Measurements from ENCODE around the gene TBC1D10B.

The TBC1D10B gene, protein sequence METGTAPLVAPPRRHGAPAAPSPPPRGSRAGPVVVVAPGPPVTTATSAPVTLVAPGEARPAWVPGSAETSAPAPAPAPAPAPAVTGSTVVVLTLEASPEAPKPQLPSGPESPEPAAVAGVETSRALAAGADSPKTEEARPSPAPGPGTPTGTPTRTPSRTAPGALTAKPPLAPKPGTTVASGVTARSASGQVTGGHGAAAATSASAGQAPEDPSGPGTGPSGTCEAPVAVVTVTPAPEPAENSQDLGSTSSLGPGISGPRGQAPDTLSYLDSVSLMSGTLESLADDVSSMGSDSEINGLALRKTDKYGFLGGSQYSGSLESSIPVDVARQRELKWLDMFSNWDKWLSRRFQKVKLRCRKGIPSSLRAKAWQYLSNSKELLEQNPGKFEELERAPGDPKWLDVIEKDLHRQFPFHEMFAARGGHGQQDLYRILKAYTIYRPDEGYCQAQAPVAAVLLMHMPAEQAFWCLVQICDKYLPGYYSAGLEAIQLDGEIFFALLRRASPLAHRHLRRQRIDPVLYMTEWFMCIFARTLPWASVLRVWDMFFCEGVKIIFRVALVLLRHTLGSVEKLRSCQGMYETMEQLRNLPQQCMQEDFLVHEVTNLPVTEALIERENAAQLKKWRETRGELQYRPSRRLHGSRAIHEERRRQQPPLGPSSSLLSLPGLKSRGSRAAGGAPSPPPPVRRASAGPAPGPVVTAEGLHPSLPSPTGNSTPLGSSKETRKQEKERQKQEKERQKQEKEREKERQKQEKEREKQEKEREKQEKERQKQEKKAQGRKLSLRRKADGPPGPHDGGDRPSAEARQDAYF

DNA sequence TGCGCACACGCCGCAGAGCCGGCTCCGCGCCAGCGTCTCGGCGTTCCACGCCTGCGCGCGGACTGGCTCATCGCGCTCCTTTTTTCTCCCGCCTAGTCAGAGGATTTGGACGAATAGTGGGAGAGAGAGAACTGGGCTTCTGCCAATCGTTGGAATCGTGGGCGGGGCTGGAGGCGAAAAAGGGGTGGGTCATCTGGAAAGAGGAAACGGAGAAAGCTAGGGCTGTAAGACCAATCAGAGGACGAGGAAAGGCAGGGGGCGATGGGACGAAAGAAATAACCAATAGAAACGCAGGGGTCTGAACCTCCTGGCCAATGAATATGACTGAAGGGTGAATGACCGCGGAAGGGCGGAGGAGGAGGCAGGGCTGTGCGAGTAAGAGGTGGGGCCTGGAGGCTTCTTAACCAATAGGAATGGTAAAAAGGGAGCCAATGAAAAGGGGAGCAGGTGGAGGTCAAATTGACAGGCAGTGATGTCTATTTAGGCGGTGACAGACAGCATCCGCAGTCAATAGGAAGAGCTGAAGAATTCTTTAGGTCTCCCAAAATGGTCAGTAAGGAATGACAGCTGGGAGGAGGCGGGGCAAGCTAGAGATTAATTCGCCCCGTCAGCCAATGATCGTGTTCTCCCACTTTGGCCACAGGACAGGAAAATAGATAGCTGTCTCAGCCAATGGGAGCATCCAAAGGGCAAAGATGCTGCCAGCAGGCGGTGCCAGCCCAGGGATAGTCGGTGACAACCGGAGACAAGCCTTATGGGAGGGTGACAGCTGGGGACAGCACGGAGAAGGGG is at the start of gene TBC1D10B:
TSS of gene TBC1D10B (minus strand) at position 39 of the 792 bp plus-strand sequence. CDS start 311 bp downstream, outside the sequence.
- peak; percentile 98 for DNase-seq (ENCODE audit: low spot score)

DNA sequence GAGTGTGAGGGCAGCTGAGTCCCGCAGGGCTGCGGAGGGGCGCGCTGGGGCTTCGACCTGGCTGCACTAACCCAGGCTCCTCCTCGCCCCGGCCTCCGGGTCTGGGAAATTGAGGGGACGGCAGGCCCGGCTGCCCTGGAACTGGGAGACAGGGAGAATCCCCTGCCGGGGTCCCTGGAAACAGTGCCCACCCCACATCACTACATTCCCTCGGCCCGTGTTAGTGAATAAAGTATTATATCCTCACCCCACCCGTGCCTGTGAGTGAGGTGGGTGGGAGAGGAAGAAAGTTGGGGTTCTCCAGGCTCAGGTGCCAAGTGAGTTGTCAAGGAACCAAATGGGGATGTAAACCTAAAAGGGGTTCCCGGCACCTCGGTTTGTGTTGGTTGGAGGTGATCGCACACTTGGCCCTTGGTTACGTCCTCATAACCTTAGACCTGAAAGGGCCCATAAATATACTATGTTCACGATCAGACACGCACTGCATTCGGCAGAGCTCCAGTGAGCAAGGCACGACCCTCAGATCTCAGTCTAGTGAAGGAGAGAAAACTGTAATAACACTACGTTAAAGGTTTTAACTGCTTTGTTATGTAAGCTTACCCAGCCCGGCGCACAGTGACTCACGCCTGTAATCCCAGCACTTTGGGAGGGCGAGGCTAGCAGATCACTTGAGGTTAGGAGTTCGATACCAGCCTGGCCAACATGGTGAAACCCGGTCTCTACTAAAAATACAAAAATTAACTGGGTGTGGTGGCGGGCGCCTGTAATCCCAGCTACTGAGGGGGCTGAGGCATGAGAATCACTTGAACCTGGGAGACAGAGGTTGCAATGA is 48.3 kb upstream of the TBC1D10B start:
- DNase-seq (ENCODE audit: low spot score), result no peak

DNA sequence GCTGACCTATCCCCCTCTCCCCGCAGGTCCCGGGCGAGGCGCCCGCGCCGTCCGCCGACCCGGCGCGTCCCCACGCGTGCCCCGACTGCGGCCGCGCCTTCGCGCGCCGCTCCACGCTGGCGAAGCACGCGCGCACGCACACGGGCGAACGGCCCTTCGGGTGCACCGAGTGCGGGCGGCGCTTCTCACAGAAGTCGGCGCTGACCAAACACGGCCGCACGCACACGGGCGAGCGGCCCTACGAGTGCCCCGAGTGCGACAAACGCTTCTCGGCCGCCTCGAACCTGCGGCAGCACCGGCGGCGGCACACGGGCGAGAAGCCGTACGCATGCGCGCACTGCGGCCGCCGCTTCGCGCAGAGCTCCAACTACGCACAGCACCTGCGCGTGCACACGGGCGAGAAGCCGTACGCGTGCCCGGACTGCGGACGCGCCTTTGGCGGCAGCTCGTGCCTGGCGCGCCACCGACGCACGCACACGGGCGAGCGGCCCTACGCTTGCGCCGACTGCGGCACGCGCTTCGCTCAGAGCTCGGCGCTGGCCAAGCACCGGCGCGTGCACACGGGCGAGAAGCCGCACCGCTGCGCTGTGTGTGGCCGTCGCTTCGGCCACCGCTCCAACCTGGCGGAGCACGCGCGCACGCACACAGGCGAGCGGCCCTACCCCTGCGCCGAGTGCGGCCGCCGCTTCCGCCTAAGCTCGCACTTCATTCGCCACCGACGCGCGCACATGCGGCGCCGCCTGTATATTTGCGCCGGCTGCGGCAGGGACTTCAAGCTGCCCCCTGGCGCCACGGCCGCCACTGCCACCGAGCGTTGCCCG is 47.4 kb upstream of the TBC1D10B start:
- DNase-seq (ENCODE audit: low spot score), result peak; percentile 90

DNA sequence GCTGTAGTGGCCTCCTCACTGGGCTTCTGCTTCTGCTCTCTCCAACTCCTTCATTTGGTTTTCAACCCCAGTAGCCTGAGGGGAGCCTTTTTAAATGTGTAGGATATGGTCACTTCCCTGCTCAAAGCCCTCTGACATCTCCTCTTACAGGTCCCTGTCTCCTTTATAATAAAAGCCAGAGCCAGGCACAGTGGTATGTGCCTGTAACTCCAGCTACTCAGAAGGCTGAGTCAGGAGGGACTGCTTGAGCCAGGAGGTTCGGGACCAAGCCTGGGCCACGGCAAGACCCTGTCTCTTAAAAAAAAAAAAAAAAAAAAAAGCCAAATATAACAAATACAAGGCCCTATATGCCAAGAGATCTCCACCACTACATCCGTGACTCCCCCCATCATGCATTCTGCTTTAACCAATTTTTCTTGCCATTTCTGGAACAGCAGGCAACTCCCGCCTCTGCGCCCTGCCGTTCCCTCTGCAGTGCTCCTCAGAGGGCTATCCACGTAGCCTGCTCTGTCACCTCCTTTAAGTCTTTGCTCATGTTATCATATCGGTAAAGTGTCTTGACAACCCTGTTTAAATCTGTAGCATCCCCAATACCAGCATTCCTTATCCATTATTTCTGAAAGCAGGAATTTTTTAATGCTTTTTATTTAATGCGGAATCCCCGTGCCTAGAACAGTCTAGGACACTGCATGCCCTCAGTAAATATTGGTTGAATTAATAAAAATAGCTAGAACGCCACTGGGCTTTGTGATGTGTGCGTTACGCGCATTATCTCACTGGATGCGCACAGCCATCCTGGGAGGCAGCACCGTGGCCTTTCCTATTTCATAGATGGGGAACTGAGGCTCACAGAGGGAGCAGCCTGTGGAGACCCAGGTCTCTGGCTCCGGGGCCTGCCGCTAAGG is 46.6 kb upstream of the TBC1D10B start:
- no peak for DNase-seq (ENCODE audit: low spot score)

DNA sequence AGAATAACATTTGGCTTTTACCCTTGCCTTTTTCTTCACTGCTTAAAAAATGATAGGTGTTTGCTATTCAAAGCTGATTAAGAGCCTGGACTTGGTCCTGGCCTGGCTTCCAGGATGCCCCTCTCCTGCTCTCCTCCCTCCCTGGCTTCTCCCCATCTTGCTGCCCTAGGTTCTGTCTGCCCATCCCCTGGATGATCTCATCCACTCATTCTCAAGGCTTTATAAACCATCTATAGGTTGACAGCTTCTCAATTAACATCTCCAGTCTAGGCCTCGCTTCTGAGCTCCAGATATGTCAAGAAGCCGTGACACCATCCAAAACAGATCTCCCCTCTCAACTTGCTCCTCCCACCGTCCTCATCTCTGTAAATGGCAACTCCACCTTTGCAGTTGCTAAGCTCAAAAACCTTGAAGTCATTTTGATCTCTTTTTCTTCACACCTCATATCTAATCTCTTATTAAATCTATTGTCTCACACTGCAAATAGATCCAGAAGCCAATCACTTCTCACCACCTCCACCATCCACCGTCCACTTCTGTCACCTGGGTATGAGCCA is 45.8 kb upstream of the TBC1D10B start:
- no peak for DNase-seq (ENCODE audit: low spot score)

DNA sequence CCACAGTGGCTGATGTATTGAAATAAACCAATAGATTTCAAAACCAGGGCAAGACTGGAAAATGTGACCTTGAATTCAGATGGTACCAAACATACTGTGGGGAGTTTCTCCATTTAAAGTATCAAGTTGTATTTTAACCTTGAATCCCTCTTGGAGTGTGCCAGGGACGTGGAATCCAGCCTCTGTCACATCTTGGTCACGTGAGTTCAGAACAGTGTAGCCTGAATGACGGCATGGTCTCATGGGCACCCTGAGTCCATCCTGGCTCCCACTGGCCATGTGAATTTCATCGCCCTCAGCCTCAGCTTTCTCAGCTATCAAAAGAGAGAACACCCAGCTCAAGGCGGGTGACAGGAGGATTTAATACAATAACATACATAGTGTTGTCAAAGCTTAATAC is 43.9 kb upstream of the TBC1D10B start:
- no peak for DNase-seq (ENCODE audit: low spot score)

DNA sequence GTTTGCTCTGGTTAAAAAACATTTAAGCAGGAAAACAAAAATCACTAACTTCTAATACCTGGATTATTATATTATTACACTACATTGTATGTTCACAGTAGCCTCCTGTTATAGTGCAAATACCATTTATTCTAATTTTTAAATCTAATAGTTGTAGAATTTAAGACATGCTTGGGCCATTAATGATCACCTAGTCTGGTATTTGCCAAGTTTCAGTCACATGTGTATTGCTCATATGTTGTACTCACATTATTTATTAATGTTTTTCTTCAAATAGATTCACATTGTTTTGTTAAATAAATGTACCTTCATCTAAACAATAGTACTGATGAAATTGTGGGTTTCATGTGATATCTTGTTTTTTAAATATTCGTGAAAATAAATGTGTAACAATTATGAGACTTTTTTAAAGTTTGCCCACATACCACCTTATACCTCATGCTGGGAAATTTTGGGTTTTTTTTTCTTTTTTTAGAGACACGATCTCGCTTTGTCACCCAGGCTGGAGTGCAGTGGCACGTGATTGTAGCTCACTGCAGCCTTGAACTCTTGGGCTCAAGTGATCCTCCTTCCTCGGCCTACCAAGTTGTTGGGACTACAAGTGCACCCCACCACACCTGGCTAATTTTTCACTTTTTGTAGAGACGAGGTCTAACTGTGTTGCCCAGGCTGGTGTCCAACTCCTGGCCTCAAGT is 43.0 kb upstream of the TBC1D10B start:
- DNase-seq (ENCODE audit: low spot score), result no peak

DNA sequence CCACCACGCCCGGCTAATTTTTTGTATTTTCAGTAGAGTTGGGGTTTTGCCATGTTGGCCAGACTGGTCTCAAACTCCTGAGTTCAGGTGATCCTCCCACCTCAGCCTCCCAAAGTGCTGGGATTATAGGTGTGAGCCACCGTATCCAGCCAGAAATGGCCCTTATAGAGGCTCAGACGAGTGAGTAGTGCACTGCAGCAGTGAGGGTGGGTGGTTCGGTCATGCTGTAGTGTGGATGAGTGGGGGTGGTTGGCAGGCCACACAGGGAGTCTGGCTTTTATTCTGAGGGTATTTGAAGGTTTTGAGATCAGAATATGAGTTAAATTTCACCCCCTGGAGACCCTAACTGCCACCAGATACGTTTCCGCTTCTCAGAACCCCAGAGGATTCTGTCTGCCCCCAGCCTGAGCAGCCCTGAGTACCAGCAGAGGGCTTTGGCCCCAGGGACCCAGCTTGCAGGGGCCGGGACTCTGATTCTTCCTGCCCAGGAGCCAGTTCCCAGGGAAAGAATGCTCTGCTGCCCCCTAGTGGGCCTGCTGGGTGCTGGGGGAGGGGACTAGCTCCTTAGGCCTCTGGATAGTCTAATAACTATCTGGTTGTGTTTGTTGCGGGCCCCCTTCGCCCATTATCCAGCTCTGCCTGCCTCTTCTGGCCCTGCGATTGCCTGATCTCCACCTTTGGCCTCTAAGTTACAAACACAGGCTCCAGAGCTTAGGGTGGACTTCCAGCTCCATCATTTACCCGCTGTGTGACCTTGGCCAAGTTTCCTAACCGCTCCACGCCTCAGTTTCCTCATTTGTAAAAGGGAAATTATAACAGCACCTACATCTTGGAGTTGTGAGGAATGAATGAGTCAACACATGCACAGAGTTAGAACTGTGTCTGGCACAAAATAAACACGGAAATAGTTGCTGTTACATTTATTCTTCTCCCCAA is 39.1 kb upstream of the TBC1D10B start:
- peak; percentile 88 for DNase-seq (ENCODE audit: low spot score)

DNA sequence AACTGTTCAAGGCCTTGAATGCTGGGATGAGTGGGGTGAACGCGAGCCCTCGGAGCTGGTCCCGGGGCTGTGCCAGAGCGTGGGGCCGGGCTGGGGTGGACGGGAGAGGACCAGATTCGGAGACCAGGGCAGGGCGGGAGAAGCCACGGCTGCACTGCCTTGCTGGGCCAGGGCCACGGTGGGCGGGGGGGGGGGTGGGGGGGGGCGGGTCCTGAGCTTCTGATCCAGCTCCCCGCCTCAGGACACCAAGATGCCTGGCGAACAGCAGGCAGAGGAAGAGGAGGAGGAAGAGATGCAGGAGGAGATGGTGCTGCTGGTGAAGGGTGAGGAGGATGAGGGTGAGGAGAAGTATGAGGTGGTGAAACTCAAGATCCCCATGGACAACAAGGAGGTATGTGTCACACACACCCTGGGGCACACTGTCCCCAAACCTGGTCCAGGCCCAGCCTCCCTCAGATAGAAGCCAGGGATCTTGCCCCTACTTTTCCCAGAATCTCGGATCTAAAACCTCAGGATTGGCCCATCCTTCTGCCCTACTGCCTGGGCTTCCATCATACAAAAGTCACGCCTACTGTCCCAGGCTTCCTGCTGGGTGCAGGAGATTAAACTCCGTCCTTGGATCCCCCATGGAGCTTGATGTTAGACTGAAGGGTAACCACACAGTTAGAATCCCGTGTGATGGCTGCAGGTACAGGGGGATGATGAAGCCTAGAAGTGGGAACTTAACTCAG is 37.7 kb upstream of the TBC1D10B start:
- peak; percentile 28 for DNase-seq (ENCODE audit: low spot score)

DNA sequence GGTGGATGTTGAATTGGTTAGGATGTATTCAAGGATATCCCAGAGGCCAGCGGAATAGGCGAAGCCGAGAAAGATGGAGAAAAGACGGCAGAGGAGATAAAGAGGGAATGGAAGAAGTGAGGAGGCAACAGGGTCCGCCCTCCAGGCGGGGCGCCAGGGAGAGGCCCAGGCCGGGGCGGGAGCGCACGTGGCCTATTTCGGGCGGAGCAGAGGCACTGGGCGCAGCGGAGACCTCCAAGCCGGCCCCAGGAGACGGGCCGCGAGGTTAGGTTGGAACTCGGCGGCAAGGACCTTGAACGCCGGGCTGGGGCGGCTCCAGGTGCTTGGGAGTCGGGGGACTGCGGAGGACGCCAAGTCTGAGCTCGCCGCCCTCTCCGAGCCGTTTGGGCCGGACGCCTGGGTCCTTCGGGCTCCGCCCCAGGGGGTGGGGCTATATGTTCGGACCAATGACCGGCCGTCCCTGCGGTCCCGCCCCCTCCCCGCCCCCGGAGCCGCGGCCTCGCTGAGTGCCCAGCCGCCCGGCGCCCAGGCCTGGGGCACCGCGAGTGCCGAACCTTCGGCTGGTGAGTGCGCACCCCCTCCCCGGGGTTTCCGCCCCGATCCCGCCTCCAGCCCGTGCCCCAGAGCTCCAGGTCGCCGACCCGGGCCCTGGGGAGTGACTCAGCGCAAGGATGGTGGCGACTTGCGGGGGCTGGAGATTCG is 37.0 kb upstream of the TBC1D10B start, which contains the start of gene ZNF771:
TSS of gene ZNF771 (plus strand) at position 505 of the 702 bp plus-strand sequence. CDS start 448 bp downstream, outside the sequence.
- DNase-seq (ENCODE audit: low spot score), result peak; percentile 90

DNA sequence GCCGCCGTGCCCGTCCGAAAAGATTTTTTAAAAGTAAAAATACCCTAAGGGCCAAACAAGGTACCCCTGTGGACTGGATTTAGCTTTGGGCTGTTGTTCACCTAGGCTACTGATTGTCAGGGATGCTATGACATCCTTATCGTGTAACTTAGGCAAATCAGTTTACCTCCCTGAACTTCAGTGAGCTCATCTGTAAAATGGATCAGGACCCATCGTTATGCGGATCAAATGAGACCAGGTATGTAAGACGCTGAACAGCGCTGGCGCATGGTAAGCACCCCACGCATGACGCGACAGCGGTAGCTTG is 36.5 kb upstream of the TBC1D10B start:
- DNase-seq (ENCODE audit: low spot score), result no peak

DNA sequence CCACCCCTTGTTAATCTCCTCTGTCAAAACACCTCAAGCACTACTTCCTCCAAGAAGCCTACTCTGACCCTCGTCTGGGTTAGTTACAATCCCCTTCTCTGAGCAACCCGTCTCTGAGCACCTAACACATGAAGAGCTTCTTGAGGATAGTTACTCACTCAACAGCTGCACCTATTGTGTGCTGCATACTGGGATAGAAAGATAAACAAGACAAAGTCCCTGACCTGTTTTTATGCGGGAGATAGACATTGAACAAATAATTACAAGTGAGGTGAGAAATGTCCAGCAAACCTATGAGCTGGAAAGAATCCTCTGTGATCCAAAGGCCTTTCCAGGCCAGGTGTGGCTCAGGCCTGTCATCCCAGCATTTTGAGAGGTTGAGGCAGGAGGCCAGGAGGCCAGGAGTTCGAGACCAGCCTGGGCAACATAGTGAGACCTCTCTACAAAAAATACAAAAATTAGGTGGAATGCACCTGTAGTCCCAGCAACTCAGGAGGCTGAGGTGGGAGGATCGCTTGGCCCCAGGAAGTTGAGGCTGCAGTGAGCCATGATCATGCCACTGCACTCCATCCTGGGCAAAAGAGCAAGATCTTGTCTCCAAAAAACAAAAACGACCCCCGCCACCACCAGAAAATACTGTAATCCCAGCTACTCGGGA is 31.6 kb upstream of the TBC1D10B start:
- DNase-seq (ENCODE audit: low spot score), result no peak

DNA sequence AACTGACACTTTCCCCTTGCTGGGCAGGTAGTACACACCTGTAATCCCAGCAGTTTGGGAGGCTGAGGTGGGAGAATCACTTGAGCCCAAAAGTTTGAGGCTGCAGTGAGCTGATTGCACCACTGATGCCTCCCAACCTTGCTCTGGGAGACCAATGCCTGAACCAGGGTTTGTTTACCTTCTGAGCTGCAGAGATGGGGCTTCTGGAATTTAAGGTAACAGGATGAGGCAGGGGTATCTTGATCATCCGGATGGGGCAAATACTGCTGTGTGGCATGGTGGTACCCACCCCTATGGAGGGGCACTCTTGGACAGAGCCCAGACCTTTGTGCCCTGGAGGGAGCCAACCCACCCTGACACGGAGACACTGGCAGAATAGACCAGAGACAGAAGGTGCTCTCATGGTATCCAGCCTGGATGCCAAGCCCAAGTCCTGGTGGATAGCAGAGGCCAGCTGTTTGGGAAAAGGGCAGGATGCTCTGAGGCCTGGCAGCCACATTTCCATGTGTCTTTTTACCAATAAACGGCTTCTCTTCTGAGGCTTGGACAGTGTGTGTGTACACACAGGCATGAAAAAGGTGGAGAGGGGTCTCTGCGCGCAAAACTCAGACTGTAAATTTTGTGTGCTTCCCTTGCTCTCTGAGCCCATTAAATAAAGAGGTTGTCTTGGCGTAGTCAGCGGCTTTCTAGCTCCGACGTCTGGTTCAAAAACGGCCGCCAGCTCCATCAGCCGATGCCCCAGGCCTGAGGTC is 29.3 kb upstream of the TBC1D10B start:
- DNase-seq (ENCODE audit: low spot score), result no peak

DNA sequence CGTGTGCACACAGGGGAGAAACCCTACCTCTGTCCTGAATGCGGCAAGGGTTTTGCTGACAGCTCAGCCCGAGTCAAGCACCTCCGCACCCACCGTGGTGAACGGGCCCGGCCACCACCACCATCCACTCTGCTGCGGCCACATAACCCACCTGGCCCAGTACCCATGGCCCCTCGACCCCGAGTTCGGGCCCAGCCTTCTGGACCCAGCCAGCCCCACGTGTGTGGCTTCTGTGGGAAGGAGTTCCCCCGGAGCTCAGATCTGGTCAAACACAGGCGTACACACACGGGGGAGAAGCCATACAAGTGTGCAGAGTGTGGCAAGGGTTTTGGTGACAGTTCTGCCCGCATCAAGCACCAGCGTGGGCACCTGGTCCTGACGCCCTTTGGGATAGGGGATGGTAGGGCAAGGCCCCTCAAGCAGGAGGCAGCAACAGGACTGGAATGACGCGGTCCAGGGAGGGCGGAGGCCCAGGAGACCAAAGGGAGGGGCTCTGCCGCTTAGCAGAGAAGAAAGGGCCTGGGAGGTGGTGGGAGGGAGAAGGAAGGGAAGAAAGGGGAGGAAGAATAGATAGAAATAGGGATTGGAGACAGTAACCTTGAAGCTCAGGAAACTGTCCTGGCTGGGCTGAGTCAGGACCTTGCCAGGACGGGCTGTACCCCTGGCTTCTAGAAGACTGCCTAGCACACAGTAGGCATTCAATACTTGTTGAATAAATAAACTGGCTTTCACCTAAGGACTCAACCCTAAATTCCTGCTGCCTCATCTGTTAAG is 28.6 kb upstream of the TBC1D10B start:
- DNase-seq (ENCODE audit: low spot score), result no peak

Measured in germinal center (tissue), 1 donor.